ENCODE results near the gene RPS17.

The RPS17 gene

GRCh38 chr15:82540055-82540983 lies at the start of gene RPS17:
TSS of gene RPS17 (minus strand) at chr15:82540457. CDS start at chr15:82540428, 29 bp downstream.
- peak; percentile 98 for DNase-seq

GRCh38 chr15:82587805-82588204 lies 47.5 kb upstream of the RPS17 start:
- DNase-seq: no peak

GRCh38 chr15:82585072-82585471 lies 44.8 kb upstream of the RPS17 start:
- DNase-seq: no peak

- DNase-seq: no peak
These were observed 40.5 kb upstream of the RPS17 start for GRCh38 chr15:82580713-82581112.

- DNase-seq: no peak
These were observed 35.1 kb upstream of the RPS17 start for GRCh38 chr15:82575335-82575734.

GRCh38 chr15:82572986-82573385 lies 32.7 kb upstream of the RPS17 start:
- no peak for DNase-seq

GRCh38 chr15:82572311-82572710 lies 32.1 kb upstream of the RPS17 start:
- no peak for DNase-seq

GRCh38 chr15:82571722-82572222 lies 31.5 kb upstream of the RPS17 start:
- DNase-seq: peak; percentile 84

- no peak for DNase-seq
These were observed 30.7 kb upstream of the RPS17 start for GRCh38 chr15:82570721-82571508.

GRCh38 chr15:82569834-82570233 lies 29.6 kb upstream of the RPS17 start:
- no peak for DNase-seq

GRCh38 chr15:82568986-82569385 lies 28.7 kb upstream of the RPS17 start:
- DNase-seq: no peak

- DNase-seq: no peak
These were observed 27.4 kb upstream of the RPS17 start for GRCh38 chr15:82567661-82568060.

GRCh38 chr15:82566690-82567089 lies 26.4 kb upstream of the RPS17 start:
- no peak for DNase-seq

- DNase-seq: no peak
These were observed 18.2 kb upstream of the RPS17 start for GRCh38 chr15:82558502-82558901.

- no peak for DNase-seq
These were observed 16.2 kb upstream of the RPS17 start for GRCh38 chr15:82556315-82557035.

GRCh38 chr15:82554849-82555248 lies 14.6 kb upstream of the RPS17 start:
- no peak for DNase-seq

GRCh38 chr15:82554351-82554750 lies 14.1 kb upstream of the RPS17 start:
- DNase-seq: no peak

- DNase-seq: no peak
These were observed 13.6 kb upstream of the RPS17 start for GRCh38 chr15:82553846-82554245.

GRCh38 chr15:82552861-82553260 lies 12.6 kb upstream of the RPS17 start:
- no peak for DNase-seq

GRCh38 chr15:82551646-82552247 lies 11.5 kb upstream of the RPS17 start:
- no peak for DNase-seq

- no peak for DNase-seq
These were observed 9.0 kb upstream of the RPS17 start for GRCh38 chr15:82549199-82549665.

- no peak for DNase-seq
These were observed 8.4 kb upstream of the RPS17 start for GRCh38 chr15:82548700-82549099.

All from left hindlimb (tissue), 1 donor.